A673 (cell line): ENCODE data around the gene SPNS2. TPM values are rescaled to one million over a fixed set of nuclear protein-coding genes. Genes with fewer than 3 reads are reported as not detected.

Experiments used
- BruUV-seq: library from RNA; stranded (reverse); fragments of 400-500 nt; replicated peaks from 2 replicates; lab custom pipeline; 2021; lab: Mats Ljungman, UMichigan
- CTCF ChIA-PET: fragments of 300-600 bp; sonication (Branson Sonifier 250); formaldehyde crosslinking; loops from one replicate; lab custom pipeline; 2022; ENCODE audit warnings: antibody characterized with exemption; lab: Charles Lee
- POLR2A ChIA-PET: fragments of 300-600 bp; sonication (Branson Sonifier 250); formaldehyde crosslinking; loops from one replicate; lab custom pipeline; 2022; ENCODE audit warnings: antibody characterized with exemption; ENCODE audit not compliant: low non-redundant PET; lab: Charles Lee
- DNase-seq: peaks from one replicate; pipeline ENCODE4 v3.0.0-alpha.2; 2015; ENCODE audit warnings: low spot score
- H3K27ac ChIP-seq: fragments of 200-600 bp; sonication (generic); 2 replicates; pipeline ENCODE4 v1.5.1; 2016; ENCODE audit warnings: mixed run types, low read depth, mild to moderate bottlenecking, mixed read lengths, antibody characterized with exemption, low read length; ENCODE audit not compliant: poor library complexity, severe bottlenecking
- H3K27me3 ChIP-seq: fragments of 200-600 bp; sonication (generic); replicated peaks from 2 replicates; pipeline ENCODE4 v1.6.1; 2017; ENCODE audit warnings: mixed run types, low read depth, mild to moderate bottlenecking, mixed read lengths, antibody characterized with exemption, low read length; ENCODE audit not compliant: insufficient read depth, poor library complexity
- H3K36me3 ChIP-seq: fragments of 200-600 bp; sonication (generic); 2 replicates; pipeline ENCODE4 v1.6.1; 2016; ENCODE audit warnings: mixed run types, mild to moderate bottlenecking, mixed read lengths, antibody characterized with exemption, low read length; ENCODE audit not compliant: insufficient read depth, poor library complexity, severe bottlenecking
- H3K4me1 ChIP-seq: fragments of 200-600 bp; sonication (generic); 2 replicates; pipeline ENCODE4 v1.6.1; 2017; ENCODE audit warnings: mixed run types, mild to moderate bottlenecking, mixed read lengths, antibody characterized with exemption, low read length; ENCODE audit not compliant: insufficient read depth, poor library complexity, severe bottlenecking
- H3K4me3 ChIP-seq: fragments of 200-600 bp; sonication (generic); 2 replicates; pipeline ENCODE4 v1.5.1; 2016; ENCODE audit warnings: low read depth, mixed run types, mild to moderate bottlenecking, mixed read lengths, low read length; ENCODE audit not compliant: poor library complexity, severe bottlenecking
- H3K9me3 ChIP-seq: fragments of 200-600 bp; sonication (generic); 2 replicates; pipeline ENCODE4 v1.6.1; 2016; ENCODE audit warnings: mixed run types, low read depth, mild to moderate bottlenecking, mixed read lengths, antibody characterized with exemption, low read length; ENCODE audit not compliant: poor library complexity, severe bottlenecking
- CTCF ChIP-seq: fragments of 300-800, 200-600 bp; sonication (generic); conservative IDR thresholded peaks from 2 replicates; pipeline ENCODE4 v1.5.1; 2017; ENCODE audit warnings: low read depth, mild to moderate bottlenecking, antibody characterized with exemption, low read length, moderate library complexity, mixed read lengths
- EZH2 ChIP-seq: fragments of 200-600 bp; sonication (generic); IDR thresholded peaks from 2 replicates; pipeline ENCODE4 v1.6.1; 2017; ENCODE audit warnings: borderline replicate concordance, low read depth, mild to moderate bottlenecking, mixed read lengths, antibody characterized with exemption, low read length; ENCODE audit not compliant: poor library complexity, severe bottlenecking
- intact Hi-C: fragments of 100-400 bp; cut with micrococcal nuclease; formaldehyde crosslinking; loops from one replicate; pipeline ENCODE4 v1.10.0; 2022; ENCODE audit not compliant: unreplicated experiment
- total RNA-seq: library from RNA; stranded (reverse); gene quantifications from 2 replicates; pipeline ENCODE4 v1.2.3, GENCODE V29; 2021

Gene SPNS2
- total RNA-seq, 1 experiment from 2014 or later = not detected

GRCh38 chr17:4541328-4542002, 42.8 kb downstream of the SPNS2 start:
- POLR2A ChIA-PET = no interaction called here
- Histone ChIP-seq H3K27ac (no peak overlapping the region), H3K4me3 (no peak overlapping the region), H3K27me3 (no peaks in the 10 kb centered on the region), H3K4me1 (peaks cover 5% of the 10 kb centered on the region), H3K36me3 (peaks cover 69% of the 10 kb centered on the region), H3K9me3 (no peaks in the 10 kb centered on the region)
- CTCF ChIA-PET = no interaction called here
- intact Hi-C loops = no loop called here
- BruUV-seq = no TSS peak
- TF ChIP-seq EZH2 (no peak), CTCF (no peak)
- DNase-seq = no peak

- TF ChIP-seq CTCF (no peak), EZH2 (no peak)
- no peak for DNase-seq
- Histone ChIP-seq H3K9me3 (no peaks in the 10 kb centered on the region), H3K4me3 (no peak overlapping the region), H3K4me1 (no peaks in the 10 kb centered on the region), H3K27ac (no peak overlapping the region), H3K27me3 (no peaks in the 10 kb centered on the region), H3K36me3 (peaks cover 70% of the 10 kb centered on the region)
- BruUV-seq = no TSS peak
- POLR2A ChIA-PET = no interaction called here
- CTCF ChIA-PET = no interaction called here
- intact Hi-C loops = no loop called here
Measured at GRCh38 chr17:4542003-4542725, 43.5 kb downstream of the SPNS2 start.

GRCh38 chr17:4542726-4543191, 44.1 kb downstream of the SPNS2 start:
- CTCF ChIA-PET = no interaction called here
- intact Hi-C loops = no loop called here
- POLR2A ChIA-PET = no interaction called here

More at GRCh38 chr17:4542726-4543191, 44.1 kb downstream of the SPNS2 start:
- DNase-seq = no peak
- Histone ChIP-seq H3K36me3 (peaks cover 74% of the 10 kb centered on the region), H3K4me1 (no peaks in the 10 kb centered on the region), H3K9me3 (no peaks in the 10 kb centered on the region), H3K27me3 (no peaks in the 10 kb centered on the region), H3K4me3 (no peak overlapping the region), H3K27ac (no peak overlapping the region)
- BruUV-seq = no TSS peak
- TF ChIP-seq EZH2 (no peak), CTCF (no peak)
